ENCODE data around the gene ARG2.

The ARG2 gene

DNA sequence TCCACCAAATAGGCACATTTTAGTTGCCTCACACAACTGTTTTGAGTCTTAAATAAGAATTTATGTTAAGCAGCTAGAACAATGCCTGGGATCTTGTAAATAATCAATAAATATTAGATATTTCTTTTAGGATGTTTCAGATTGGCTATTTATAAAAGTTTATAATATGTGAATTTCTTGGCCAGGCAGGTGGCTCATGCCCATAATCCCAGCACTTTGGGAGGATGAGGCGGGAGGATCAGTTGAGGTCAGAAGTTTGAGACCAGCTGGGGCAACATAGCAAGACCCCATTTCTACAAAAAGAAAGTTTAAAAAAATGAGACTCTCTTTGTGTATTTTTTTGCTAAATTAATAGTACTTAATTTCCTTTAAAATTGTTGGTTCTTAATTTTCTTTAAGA is 21.8 kb downstream of the ARG2 start:
- no peak for DNase-seq

GRCh38 chr14:67641902-67642749 is 22.4 kb downstream of the ARG2 start:
- DNase-seq = peak; percentile 30

- peak; percentile 19 for DNase-seq
These were observed 24.0 kb downstream of the ARG2 start for GRCh38 chr14:67643713-67644112.

- no peak for DNase-seq
These were observed 24.7 kb downstream of the ARG2 start for GRCh38 chr14:67644428-67644827.

- no peak for DNase-seq
These were observed 25.7 kb downstream of the ARG2 start for GRCh38 chr14:67645414-67645813.

GRCh38 chr14:67646131-67646530 is 26.4 kb downstream of the ARG2 start:
- DNase-seq = no peak

GRCh38 chr14:67650151-67650550 is 30.4 kb downstream of the ARG2 start:
- DNase-seq = no peak

GRCh38 chr14:67650694-67651093 is 31.0 kb downstream of the ARG2 start:
- DNase-seq = no peak

DNA sequence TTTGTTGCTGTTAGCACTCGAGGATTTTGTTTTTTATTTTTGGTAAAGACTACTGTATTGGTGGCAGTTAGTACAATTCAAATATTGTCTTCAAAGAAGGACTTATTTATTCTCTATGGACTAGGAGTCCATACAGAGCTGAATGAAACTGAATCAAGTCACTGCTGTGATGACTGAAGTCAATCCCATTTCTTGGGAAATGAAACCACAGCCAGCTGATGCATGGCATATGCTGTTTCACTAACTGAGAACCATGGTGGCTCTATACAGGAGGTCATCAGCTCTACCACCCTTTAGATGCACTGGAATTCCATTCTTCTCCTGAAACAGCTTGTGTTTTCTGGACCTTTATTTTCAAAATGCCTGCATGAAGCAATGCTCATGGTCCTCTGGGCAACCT is 32.5 kb downstream of the ARG2 start:
- no peak for DNase-seq

DNA sequence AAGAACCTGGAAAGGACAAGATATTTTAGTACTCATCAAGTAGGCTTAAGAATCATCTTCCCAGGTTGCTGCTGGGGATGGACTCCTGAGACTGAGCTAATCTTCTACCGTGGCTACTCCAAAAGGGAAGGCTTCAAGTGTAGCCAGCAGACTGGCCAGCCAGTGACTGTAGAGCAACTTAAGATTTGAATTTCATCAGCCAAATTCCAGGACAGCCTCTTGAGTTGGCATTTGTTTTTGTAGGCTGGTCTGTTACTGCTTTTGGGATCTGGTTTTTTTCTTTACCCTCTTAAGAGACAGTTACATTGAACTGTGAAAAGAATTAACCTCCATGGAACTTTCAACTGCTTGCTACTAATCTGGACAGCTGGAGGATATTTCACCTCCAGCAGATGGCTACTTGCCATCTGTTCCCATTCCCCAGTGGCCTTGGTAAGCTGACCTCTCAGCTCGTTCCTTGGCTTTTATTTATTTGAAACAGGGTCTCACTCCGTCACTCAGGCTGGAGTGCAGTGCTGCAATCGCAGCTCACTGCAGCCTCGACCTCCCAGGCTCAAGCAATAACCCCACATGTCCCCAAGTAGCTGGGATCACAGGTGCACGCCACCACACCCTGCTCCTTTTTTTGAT is 34.0 kb downstream of the ARG2 start:
- no peak for DNase-seq

DNA sequence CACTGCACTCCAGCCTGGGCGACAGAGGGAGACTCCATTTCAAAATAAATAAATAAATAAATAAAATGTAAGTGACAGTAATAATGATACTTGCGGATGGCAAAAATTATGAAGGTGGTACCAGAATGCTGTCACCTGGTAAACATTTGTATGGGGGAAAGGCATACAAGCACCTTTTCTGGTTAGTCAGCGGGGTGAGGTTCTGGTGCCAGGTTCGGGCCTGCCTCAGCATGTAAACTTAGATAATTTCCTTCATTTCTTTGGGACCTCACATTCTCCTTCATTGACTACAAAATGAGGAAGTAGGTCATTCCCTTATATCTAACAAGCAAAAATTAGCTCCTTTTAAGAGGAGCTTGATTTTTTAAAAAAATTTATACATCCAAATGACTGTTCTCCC is 43.9 kb downstream of the ARG2 start:
- DNase-seq = no peak

- no peak for DNase-seq
These were observed 46.1 kb downstream of the ARG2 start for GRCh38 chr14:67665868-67666267.

DNA sequence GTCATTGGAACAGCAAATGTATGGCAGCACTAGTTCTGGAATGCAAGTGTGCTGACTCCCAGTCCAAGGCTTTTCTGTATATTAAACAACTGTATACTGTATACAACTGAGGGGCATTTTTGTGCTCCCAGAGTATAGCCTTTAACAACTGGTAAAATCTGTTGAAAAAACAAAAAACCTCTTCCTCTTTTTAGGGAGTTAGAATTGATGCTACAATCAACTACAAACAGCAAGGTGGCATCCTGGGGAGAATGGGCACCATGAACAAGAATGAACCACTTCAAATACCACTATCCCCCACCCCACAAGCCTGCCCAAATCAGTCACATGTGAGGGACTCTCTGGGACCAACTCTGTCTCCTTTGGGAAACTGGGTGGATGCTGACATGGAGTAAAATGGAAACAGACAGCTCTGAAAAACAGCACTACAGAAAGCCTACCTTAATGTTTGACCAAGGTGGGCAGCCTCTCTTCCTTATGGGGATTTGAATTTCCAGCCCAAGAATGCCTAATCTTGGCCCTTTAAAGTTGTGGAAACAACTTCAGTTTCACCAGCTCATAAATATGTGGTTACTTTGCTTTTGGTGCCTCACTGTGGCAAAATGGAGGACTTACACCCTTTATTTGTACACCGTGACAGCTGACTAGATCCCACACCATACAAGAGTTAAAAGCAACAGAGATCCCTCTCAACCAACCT is 47.2 kb downstream of the ARG2 start:
- DNase-seq = peak; percentile 59

GRCh38 chr14:67668559-67668958 is 48.8 kb downstream of the ARG2 start:
- peak; percentile 50 for DNase-seq

- no peak for DNase-seq
These were observed 53.7 kb downstream of the ARG2 start for GRCh38 chr14:67673451-67673850.

GRCh38 chr14:67674139-67674479 is 54.4 kb downstream of the ARG2 start:
- DNase-seq = peak; percentile 60

DNA sequence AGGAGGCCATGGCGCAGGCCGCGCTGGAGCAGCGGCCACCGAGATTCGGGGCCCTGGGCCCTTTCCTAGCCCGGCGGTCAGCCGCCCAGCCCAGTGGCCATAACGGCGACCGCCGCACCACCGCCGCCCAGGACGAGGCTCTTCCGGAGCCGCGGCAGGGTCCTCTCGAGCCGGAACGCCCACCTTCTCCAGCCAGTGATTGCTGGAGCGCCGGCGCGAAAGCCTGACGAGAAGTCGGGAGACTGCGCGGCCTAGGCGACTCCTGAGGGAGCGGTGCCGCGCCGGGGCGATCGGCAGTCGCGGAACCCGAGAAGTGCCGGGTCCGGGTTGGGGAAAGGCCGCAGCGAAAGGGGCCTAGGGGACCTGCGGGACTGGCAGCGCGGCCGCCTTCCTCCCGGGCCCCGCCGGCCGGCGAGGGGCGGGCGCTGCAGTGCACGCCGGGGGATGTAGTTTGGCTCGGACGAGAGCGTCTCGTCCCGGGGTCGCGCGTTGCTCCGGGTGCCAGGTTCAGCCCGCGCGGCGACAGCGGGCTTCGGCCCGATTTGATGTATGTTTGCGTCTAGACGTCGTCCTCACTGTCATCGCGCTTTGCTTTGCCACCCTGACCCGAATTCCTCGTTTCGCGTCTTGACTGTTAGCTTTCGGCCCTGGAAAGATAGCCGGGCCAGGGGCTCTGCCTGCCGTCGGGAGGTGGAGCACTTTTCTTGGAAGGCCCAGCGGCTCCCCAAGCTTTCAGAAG is 54.9 kb downstream of the ARG2 start, which contains the start of gene VTI1B:
Gene VTI1B, minus strand, starts transcription at position 153 of the 739 bp plus-strand sequence. Its CDS starts 143 bp downstream, at position 10.
- DNase-seq = peak; percentile 82

- no peak for DNase-seq
These were observed 55.5 kb downstream of the ARG2 start for GRCh38 chr14:67675219-67675582.

DNA sequence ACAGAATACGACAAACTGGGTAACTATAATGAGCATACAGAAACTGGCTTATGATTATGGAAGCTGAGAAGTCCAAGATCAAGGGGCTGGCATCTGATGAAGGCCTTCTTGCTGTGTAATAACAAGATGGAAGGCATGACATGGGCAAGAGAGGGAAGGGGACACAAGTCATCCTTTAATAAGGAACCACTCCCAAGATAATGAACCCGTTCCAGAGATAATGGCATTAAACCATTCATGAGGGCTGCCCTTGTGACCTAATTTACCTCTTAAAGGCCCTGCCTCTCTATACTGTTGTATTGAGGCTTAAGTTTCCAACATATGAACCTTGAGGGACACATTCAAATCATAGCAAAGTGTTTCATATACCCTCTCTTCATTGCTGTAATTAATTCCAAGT is 59.3 kb downstream of the ARG2 start:
- no peak for DNase-seq

DNA sequence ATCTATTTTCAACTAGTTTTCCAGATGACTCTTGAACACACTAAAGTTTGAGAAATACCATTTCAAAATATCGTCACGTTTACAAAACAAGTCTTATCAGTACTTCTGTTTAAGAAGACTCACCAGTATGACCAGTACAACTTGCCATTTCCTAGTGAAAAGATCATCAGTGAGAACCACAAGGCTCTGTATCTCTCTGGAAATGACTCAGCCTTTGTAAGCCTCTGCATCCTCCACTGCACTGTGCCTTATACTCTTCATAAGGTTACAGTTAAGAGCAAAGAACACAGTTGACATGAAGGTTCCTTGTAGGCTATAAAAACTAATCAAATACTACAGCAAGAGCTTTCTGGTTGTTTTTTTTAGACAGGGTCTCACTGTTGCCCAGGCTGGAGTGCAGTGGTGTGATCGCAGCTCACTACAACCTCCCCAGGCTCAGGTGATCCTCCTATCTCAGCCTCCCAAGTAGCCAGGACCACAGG is 60.4 kb downstream of the ARG2 start:
- peak; percentile 87 for DNase-seq

GRCh38 chr14:67680941-67681340 is 61.2 kb downstream of the ARG2 start:
- DNase-seq = no peak

DNA sequence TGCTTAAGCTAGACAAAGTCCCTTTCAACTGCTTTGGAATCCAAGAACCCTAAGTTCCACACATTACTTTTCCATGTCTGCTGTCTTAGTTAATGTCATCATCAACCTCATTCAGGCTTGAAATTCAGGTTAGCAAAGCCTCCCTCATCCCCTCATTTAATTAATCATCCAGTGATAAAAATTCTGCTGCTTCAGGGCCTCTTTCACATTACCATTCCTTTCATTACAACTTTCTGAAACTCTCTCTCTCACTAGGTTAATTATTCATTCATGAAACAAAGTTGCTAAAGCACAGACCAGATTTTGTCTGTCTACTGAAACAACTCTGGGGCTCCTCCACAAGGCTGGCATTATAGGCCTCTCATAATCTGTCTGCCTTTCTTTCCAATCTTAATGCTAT is 64.1 kb downstream of the ARG2 start:
- no peak for DNase-seq

DNA sequence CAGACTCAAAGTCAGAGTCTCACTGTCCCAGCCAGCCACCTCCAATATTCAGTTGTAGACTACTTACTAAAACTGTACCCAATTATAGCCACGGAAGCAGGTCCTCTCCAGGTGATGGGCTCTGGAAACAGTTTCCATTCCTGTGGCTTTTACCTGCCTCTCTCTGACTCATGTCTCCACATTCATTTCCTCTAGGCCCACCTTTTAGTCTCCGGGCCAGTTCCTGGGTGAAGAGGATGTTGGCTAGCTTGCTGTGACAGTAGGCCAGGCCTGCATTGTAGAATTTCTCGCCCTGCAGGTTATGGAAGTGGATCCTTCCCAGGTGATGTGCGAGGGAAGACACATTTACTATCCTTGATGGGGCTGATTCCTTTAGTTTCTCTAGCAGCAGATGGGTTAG is 70.3 kb downstream of the ARG2 start:
- DNase-seq = no peak

Measured in activated CD4-positive, alpha-beta T cell treated with anti-CD3 and anti-CD28 coated beads, Interleukin-2, Interleukin-6, amounts not matched to agents 100 ng/mL and 50 ng/mL, durations not matched to agents 16 hours and 8 hours (primary cell).